Omental fat pad (tissue), 4 donors: ENCODE results near the gene DDX52. TPM values are rescaled to one million over a fixed set of nuclear protein-coding genes. Genes with fewer than 3 reads are reported as not detected.
A peak's percentile ranks its signal among the peaks of the same experiment; 100 is the strongest.
"Not testable (repeated sequence)": the region's sequence is repeated elsewhere in the genome, so short reads cannot be mapped to it uniquely, and the experiment has no call there.

Source experiments
- ATAC-seq: fragments of 150-250 bp; one replicate; pipeline ENCODE4 v1.9.1; 2016; ENCODE audit warnings: mild to moderate bottlenecking, moderate library complexity; ENCODE audit not compliant: low FRiP score
- DNase-seq: peaks from one replicate; pipeline ENCODE4 v3.0.0-alpha.2; 2019; ENCODE audit warnings: low spot score
- CTCF ChIP-seq, 3 donors: fragments of 450-650 bp; IDR thresholded peaks; one replicate each; pipeline ENCODE4 v1.5.1; 2016 to 2017; ENCODE audit warnings: antibody characterized with exemption in 3 of 3, mild to moderate bottlenecking in 3 of 3, moderate library complexity in 2 of 3
- total RNA-seq, 4 donors: library from RNA; depleted of rRNA; stranded (reverse); fragments of >200 nt; gene quantifications; one replicate each; pipeline ENCODE4 v1.1.0, GENCODE V29; 2016

DDX52 gene
- 10 to 100 TPM; 13.1 to 23.9 (median 16.6) TPM for total RNA-seq

GRCh38 chr17:37643118-37643766 is at the start of gene DDX52:
DDX52 (minus strand) TSS chr17:37643446; CDS start chr17:37643420, 26 bp downstream.
- DNase-seq = peak; percentile 77
- no peak for TF ChIP-seq CTCF (IDR thresholded peaks at IDR 0.05)
- peak; percentile 94 for ATAC-seq

- ATAC-seq = no peak
- no peak for TF ChIP-seq CTCF (IDR thresholded peaks at IDR 0.05)
- no peak for DNase-seq
Measured at GRCh38 chr17:37691807-37692206, 48.6 kb upstream of the DDX52 start.

GRCh38 chr17:37689317-37689716 is 46.1 kb upstream of the DDX52 start:
- no peak for TF ChIP-seq CTCF (IDR thresholded peaks at IDR 0.05)
- ATAC-seq (no peak), DNase-seq (no peak)

- ATAC-seq (no peak), DNase-seq (no peak)
- no peak for TF ChIP-seq CTCF (IDR thresholded peaks at IDR 0.05)
Measured at GRCh38 chr17:37683454-37683984, 40.3 kb upstream of the DDX52 start.

- no peak for TF ChIP-seq CTCF (IDR thresholded peaks at IDR 0.05)
- DNase-seq (no peak), ATAC-seq (no peak)
Measured at GRCh38 chr17:37682007-37682406, 38.8 kb upstream of the DDX52 start.

GRCh38 chr17:37679995-37680394 is 36.7 kb upstream of the DDX52 start:
- not testable (repeated sequence) for DNase-seq, ATAC-seq

GRCh38 chr17:37678036-37678435 is 34.8 kb upstream of the DDX52 start:
- ATAC-seq (no peak), DNase-seq (no peak)
- no peak for TF ChIP-seq CTCF (IDR thresholded peaks at IDR 0.05)
